GM12892 (cell line): Measurements from ENCODE around the gene NBEA.

ENCODE experiments used
- POLR2A ChIP-seq: IDR thresholded peaks from 2 replicates; pipeline ENCODE4 v1.6.1; 2011; ENCODE audit warnings: low read depth, low read length, control low read depth
- POLR2AphosphoS5 ChIP-seq: IDR thresholded peaks from 2 replicates; pipeline ENCODE4 v1.6.1; 2011; ENCODE audit warnings: low read depth, low read length, control low read depth
- TAF1 ChIP-seq: IDR thresholded peaks from 2 replicates; pipeline ENCODE4 v1.6.1; 2011; ENCODE audit warnings: low read depth, mild to moderate bottlenecking, control low read depth, low read length, borderline replicate concordance

GRCh38 chr13:35473802-35474201 lies 531.7 kb downstream of the NBEA start:
- TF ChIP-seq POLR2A (no peak), TAF1 (no peak), POLR2AphosphoS5 (no peak)
